ENCODE measurements around the gene MRPL18.

- no peak for TF ChIP-seq POLR2A (conservative IDR thresholded peaks at IDR 0.05)
- no peak for TF ChIP-seq ZNF79 (CRISPR knock-in tag; IDR thresholded peaks at IDR 0.05; ENCODE audit: low read depth)
- TF ChIP-seq TARDBP (IDR thresholded peaks at IDR 0.05), result no peak
- no peak for TF ChIP-seq PCBP2 (IDR thresholded peaks at IDR 0.05; ENCODE audit: low read depth, low read length, poor library complexity, severe bottlenecking)
Observed at GRCh38 chr6:159772196-159772595, 18.1 kb upstream of the MRPL18 start.

Data from K562 (cell line).